ENCODE results near the gene FKBP1B. TPM values are rescaled to one million over a fixed set of nuclear protein-coding genes. Genes with fewer than 3 reads are reported as not detected.
"Not testable (repeated sequence)": the region's sequence is repeated elsewhere in the genome, so short reads cannot be mapped to it uniquely, and the experiment has no call there.

FKBP1B gene
- total RNA-seq, 1 donor from 2014 or later = 7.7 TPM

- DNase-seq (ENCODE audit: low read depth in 2 of 2) = no peak
These were observed 27.1 kb upstream of the FKBP1B start for GRCh38 chr2:24022324-24022974.

GRCh38 chr2:24022975-24023575 lies 26.5 kb upstream of the FKBP1B start:
- DNase-seq (ENCODE audit: low read depth in 2 of 2) = no peak

- DNase-seq (ENCODE audit: low read depth in 2 of 2) = peak in 1 of 2 donors; percentile 32
These were observed 25.5 kb upstream of the FKBP1B start for GRCh38 chr2:24024018-24024417.

GRCh38 chr2:24024996-24025663 lies 24.4 kb upstream of the FKBP1B start:
- no peak for DNase-seq (ENCODE audit: low read depth in 2 of 2)

GRCh38 chr2:24026233-24026632 lies 23.3 kb upstream of the FKBP1B start:
- DNase-seq (ENCODE audit: low read depth in 2 of 2) = no peak

GRCh38 chr2:24038786-24039499 lies 10.6 kb upstream of the FKBP1B start:
- no peak for DNase-seq (ENCODE audit: low read depth in 2 of 2)

GRCh38 chr2:24040511-24040910 lies 9.0 kb upstream of the FKBP1B start:
- no peak for DNase-seq (ENCODE audit: low read depth in 2 of 2)

GRCh38 chr2:24043133-24043532 lies 6.4 kb upstream of the FKBP1B start:
- not testable (repeated sequence) for DNase-seq (ENCODE audit: low read depth in 2 of 2)

GRCh38 chr2:24045511-24046508 lies 3.7 kb upstream of the FKBP1B start:
- no peak for DNase-seq (ENCODE audit: low read depth in 2 of 2)

- DNase-seq (ENCODE audit: low read depth in 2 of 2) = no peak
These were observed 3.0 kb upstream of the FKBP1B start for GRCh38 chr2:24046599-24046929.

GRCh38 chr2:24046930-24047702 lies 2.4 kb upstream of the FKBP1B start, which contains the start of gene WDCP:
TSS of gene WDCP (minus strand) at chr2:24047391. CDS start at chr2:24039494, 7,897 bp downstream.
- DNase-seq (ENCODE audit: low read depth in 2 of 2) = peak; percentile 95 to 100

GRCh38 chr2:24047703-24048033 lies 1.9 kb upstream of the FKBP1B start:
- DNase-seq (ENCODE audit: low read depth in 2 of 2) = no peak

GRCh38 chr2:24048769-24049484 lies 614 bp upstream of the FKBP1B start:
- DNase-seq (ENCODE audit: low read depth in 2 of 2) = no peak

GRCh38 chr2:24050041-24050979 lies 769 bp downstream of the FKBP1B start:
- DNase-seq (ENCODE audit: low read depth in 2 of 2) = peak in 1 of 2 donors; percentile 12

GRCh38 chr2:24051833-24052232 lies 2.3 kb downstream of the FKBP1B start:
- DNase-seq (ENCODE audit: low read depth in 2 of 2) = no peak

- DNase-seq (ENCODE audit: low read depth in 2 of 2) = no peak
These were observed 3.4 kb downstream of the FKBP1B start for GRCh38 chr2:24052951-24053350.

GRCh38 chr2:24054366-24055010 lies 4.9 kb downstream of the FKBP1B start:
- no peak for DNase-seq (ENCODE audit: low read depth in 2 of 2)

GRCh38 chr2:24055750-24056149 lies 6.2 kb downstream of the FKBP1B start:
- no peak for DNase-seq (ENCODE audit: low read depth in 2 of 2)

All from dermis microvascular lymphatic vessel endothelial cell (primary cell).